ENCODE data around the gene UNC119B. TPM values are rescaled to one million over a fixed set of nuclear protein-coding genes. Genes with fewer than 3 reads are reported as not detected.

Gene UNC119B
- 12.6 TPM for polyA plus RNA-seq (2012; ENCODE audit: insufficient read length, low read depth)

GRCh38 chr12:120710031-120710804 is at the start of gene UNC119B:
Gene UNC119B, plus strand, starts transcription at chr12:120710458. Its CDS starts 17 bp downstream, at chr12:120710475.
- TF ChIP-seq POLR2AphosphoS5 (IDR thresholded peaks at IDR 0.05; ENCODE audit: low read depth, low read length), result peak; percentile 84
- no peak for TF ChIP-seq TAF1 (IDR thresholded peaks at IDR 0.05; ENCODE audit: borderline replicate concordance, insufficient read depth, low read length)
- TF ChIP-seq SIN3A (IDR thresholded peaks at IDR 0.05; ENCODE audit: borderline replicate concordance, insufficient read depth, low read length), result peak; percentile 22; the same call in 1 of the 2 replicates
- TF ChIP-seq, protein P1, sequence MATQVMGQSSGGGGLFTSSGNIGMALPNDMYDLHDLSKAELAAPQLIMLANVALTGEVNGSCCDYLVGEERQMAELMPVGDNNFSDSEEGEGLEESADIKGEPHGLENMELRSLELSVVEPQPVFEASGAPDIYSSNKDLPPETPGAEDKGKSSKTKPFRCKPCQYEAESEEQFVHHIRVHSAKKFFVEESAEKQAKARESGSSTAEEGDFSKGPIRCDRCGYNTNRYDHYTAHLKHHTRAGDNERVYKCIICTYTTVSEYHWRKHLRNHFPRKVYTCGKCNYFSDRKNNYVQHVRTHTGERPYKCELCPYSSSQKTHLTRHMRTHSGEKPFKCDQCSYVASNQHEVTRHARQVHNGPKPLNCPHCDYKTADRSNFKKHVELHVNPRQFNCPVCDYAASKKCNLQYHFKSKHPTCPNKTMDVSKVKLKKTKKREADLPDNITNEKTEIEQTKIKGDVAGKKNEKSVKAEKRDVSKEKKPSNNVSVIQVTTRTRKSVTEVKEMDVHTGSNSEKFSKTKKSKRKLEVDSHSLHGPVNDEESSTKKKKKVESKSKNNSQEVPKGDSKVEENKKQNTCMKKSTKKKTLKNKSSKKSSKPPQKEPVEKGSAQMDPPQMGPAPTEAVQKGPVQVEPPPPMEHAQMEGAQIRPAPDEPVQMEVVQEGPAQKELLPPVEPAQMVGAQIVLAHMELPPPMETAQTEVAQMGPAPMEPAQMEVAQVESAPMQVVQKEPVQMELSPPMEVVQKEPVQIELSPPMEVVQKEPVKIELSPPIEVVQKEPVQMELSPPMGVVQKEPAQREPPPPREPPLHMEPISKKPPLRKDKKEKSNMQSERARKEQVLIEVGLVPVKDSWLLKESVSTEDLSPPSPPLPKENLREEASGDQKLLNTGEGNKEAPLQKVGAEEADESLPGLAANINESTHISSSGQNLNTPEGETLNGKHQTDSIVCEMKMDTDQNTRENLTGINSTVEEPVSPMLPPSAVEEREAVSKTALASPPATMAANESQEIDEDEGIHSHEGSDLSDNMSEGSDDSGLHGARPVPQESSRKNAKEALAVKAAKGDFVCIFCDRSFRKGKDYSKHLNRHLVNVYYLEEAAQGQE (IDR thresholded peaks at IDR 0.05; ENCODE audit: insufficient read depth in 1 of 2, low read depth in 2 of 2, low read length in 2 of 2), result 0 out of 4 replicates have a peak, but pooled peaks of 1 of the 2 experiments have one; percentile 38
- TF ChIP-seq FOXP2 (optimal IDR thresholded peaks at IDR 0.05; ENCODE audit: borderline replicate concordance, extremely low read depth, extremely low read length, insufficient read depth), result peak; percentile 7

GRCh38 chr12:120661432-120661831 is 48.8 kb upstream of the UNC119B start:
- TF ChIP-seq FOXP2 (optimal IDR thresholded peaks at IDR 0.05; ENCODE audit: borderline replicate concordance, extremely low read depth, extremely low read length, insufficient read depth), result no peak
- no peak for TF ChIP-seq TAF1 (IDR thresholded peaks at IDR 0.05; ENCODE audit: borderline replicate concordance, insufficient read depth, low read length)
- TF ChIP-seq POLR2AphosphoS5 (IDR thresholded peaks at IDR 0.05; ENCODE audit: low read depth, low read length), result no peak
- TF ChIP-seq, protein P1 (IDR thresholded peaks at IDR 0.05; ENCODE audit: insufficient read depth in 1 of 2, low read depth in 2 of 2, low read length in 2 of 2), result no peak
- TF ChIP-seq SIN3A (IDR thresholded peaks at IDR 0.05; ENCODE audit: borderline replicate concordance, insufficient read depth, low read length), result no peak

DNA sequence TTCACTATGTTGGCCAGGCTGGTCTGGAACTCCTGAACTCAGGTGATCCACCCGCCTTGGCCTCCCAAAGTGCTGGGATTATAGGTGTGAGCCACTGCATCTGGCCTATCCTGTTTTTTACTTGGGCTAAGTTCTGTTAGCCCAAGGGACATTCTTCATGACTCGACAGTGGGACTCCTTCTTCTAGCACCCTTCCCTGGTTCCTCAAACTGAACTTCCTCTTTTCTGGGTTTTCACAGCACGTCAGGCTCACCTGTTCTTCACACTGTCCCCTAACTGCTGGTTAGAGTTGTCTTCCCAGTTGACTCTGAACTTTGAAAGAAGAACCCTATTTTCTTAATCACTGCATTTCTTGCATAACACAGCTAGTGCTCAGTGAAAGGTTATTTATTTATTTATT is 47.4 kb upstream of the UNC119B start:
- TF ChIP-seq, protein P1 (IDR thresholded peaks at IDR 0.05; ENCODE audit: insufficient read depth in 1 of 2, low read depth in 2 of 2, low read length in 2 of 2), result no peak
- TF ChIP-seq TAF1 (IDR thresholded peaks at IDR 0.05; ENCODE audit: borderline replicate concordance, insufficient read depth, low read length) (no peak), SIN3A (IDR thresholded peaks at IDR 0.05; ENCODE audit: borderline replicate concordance, insufficient read depth, low read length) (no peak), FOXP2 (optimal IDR thresholded peaks at IDR 0.05; ENCODE audit: borderline replicate concordance, extremely low read depth, extremely low read length, insufficient read depth) (no peak), POLR2AphosphoS5 (IDR thresholded peaks at IDR 0.05; ENCODE audit: low read depth, low read length) (no peak)

- TF ChIP-seq POLR2AphosphoS5 (IDR thresholded peaks at IDR 0.05; ENCODE audit: low read depth, low read length), result no peak
- no peak for TF ChIP-seq TAF1 (IDR thresholded peaks at IDR 0.05; ENCODE audit: borderline replicate concordance, insufficient read depth, low read length)
- TF ChIP-seq FOXP2 (optimal IDR thresholded peaks at IDR 0.05; ENCODE audit: borderline replicate concordance, extremely low read depth, extremely low read length, insufficient read depth), result no peak
- no peak for TF ChIP-seq SIN3A (IDR thresholded peaks at IDR 0.05; ENCODE audit: borderline replicate concordance, insufficient read depth, low read length)
- TF ChIP-seq, protein P1 (IDR thresholded peaks at IDR 0.05; ENCODE audit: insufficient read depth in 1 of 2, low read depth in 2 of 2, low read length in 2 of 2), result no peak
Measured at GRCh38 chr12:120663741-120664140, 46.5 kb upstream of the UNC119B start.

All from PFSK-1 (cell line).